GM23338 (cell line): ENCODE measurements around the gene LGALS9B.
"Not testable (repeated sequence)": the region's sequence is repeated elsewhere in the genome, so short reads cannot be mapped to it uniquely, and the experiment has no call there.

Experiments
- CREB1 ChIP-seq: fragments of 250-450 bp; sonication (Bioruptor Pico); IDR thresholded peaks from 2 replicates; pipeline ENCODE4 v1.5.0; 2020; ENCODE audit warnings: low read depth, mild to moderate bottlenecking, moderate library complexity
- EZH2 ChIP-seq: fragments of 200-600 bp; sonication (generic); IDR thresholded peaks from one replicate; pipeline ENCODE4 v1.8.0; 2017; ENCODE audit warnings: antibody characterized with exemption, mild to moderate bottlenecking, low read depth; ENCODE audit not compliant: unreplicated experiment
- EZH2phosphoT487 ChIP-seq: fragments of 200-600 bp; sonication (generic); IDR thresholded peaks from one replicate; pipeline ENCODE4 v1.8.1; 2018; ENCODE audit warnings: antibody characterized with exemption; ENCODE audit not compliant: unreplicated experiment
- NANOG ChIP-seq: IDR thresholded peaks from 2 replicates; pipeline ENCODE4 v1.6.1; 2016; ENCODE audit warnings: antibody characterized with exemption, borderline replicate concordance
- POLR2AphosphoS5 ChIP-seq: IDR thresholded peaks from 2 replicates; pipeline ENCODE4 v1.6.1; 2016; ENCODE audit warnings: antibody characterized with exemption, low read depth
- STAT1 ChIP-seq: IDR thresholded peaks from one replicate; pipeline ENCODE4 v1.6.1; 2016; ENCODE audit warnings: antibody characterized with exemption; ENCODE audit not compliant: unreplicated experiment
- ZNF114 ChIP-seq: fragments of 250-450 bp; sonication (Bioruptor Pico); IDR thresholded peaks from 2 replicates; pipeline ENCODE4 v1.5.0; 2020; ENCODE audit warnings: mild to moderate bottlenecking, moderate library complexity
- ZNF331 ChIP-seq: fragments of 250-450 bp; sonication (Bioruptor Pico); IDR thresholded peaks from 2 replicates; pipeline ENCODE4 v1.5.0; 2020; ENCODE audit warnings: low read depth, mild to moderate bottlenecking, moderate library complexity
- TF ChIP-seq, protein P1 (sequence below), 2 experiments: fragments of 200-600 bp in 1 of 2; sonication (generic) in 1 of 2; conservative IDR thresholded peaks; 2 replicates each; pipeline versions ENCODE4 v1.5.1 to v1.6.1; 2016 to 2017; ENCODE audit warnings: antibody characterized with exemption in 2 of 2, low read depth in 2 of 2, mild to moderate bottlenecking in 2 of 2, moderate library complexity in 1 of 2
- TF ChIP-seq, protein P2 (sequence below): fragments of 250-450 bp; sonication (Bioruptor Pico); IDR thresholded peaks from 2 replicates; pipeline ENCODE4 v1.5.0; 2020; ENCODE audit warnings: mild to moderate bottlenecking, moderate library complexity

GRCh38 chr17:20504388-20505066 lies 37.2 kb upstream of the LGALS9B start:
- TF ChIP-seq, protein P1, sequence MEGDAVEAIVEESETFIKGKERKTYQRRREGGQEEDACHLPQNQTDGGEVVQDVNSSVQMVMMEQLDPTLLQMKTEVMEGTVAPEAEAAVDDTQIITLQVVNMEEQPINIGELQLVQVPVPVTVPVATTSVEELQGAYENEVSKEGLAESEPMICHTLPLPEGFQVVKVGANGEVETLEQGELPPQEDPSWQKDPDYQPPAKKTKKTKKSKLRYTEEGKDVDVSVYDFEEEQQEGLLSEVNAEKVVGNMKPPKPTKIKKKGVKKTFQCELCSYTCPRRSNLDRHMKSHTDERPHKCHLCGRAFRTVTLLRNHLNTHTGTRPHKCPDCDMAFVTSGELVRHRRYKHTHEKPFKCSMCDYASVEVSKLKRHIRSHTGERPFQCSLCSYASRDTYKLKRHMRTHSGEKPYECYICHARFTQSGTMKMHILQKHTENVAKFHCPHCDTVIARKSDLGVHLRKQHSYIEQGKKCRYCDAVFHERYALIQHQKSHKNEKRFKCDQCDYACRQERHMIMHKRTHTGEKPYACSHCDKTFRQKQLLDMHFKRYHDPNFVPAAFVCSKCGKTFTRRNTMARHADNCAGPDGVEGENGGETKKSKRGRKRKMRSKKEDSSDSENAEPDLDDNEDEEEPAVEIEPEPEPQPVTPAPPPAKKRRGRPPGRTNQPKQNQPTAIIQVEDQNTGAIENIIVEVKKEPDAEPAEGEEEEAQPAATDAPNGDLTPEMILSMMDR (conservative IDR thresholded peaks at IDR 0.05; ENCODE audit: low read depth in 2 of 2) = not testable (repeated sequence)
- TF ChIP-seq, protein P2, sequence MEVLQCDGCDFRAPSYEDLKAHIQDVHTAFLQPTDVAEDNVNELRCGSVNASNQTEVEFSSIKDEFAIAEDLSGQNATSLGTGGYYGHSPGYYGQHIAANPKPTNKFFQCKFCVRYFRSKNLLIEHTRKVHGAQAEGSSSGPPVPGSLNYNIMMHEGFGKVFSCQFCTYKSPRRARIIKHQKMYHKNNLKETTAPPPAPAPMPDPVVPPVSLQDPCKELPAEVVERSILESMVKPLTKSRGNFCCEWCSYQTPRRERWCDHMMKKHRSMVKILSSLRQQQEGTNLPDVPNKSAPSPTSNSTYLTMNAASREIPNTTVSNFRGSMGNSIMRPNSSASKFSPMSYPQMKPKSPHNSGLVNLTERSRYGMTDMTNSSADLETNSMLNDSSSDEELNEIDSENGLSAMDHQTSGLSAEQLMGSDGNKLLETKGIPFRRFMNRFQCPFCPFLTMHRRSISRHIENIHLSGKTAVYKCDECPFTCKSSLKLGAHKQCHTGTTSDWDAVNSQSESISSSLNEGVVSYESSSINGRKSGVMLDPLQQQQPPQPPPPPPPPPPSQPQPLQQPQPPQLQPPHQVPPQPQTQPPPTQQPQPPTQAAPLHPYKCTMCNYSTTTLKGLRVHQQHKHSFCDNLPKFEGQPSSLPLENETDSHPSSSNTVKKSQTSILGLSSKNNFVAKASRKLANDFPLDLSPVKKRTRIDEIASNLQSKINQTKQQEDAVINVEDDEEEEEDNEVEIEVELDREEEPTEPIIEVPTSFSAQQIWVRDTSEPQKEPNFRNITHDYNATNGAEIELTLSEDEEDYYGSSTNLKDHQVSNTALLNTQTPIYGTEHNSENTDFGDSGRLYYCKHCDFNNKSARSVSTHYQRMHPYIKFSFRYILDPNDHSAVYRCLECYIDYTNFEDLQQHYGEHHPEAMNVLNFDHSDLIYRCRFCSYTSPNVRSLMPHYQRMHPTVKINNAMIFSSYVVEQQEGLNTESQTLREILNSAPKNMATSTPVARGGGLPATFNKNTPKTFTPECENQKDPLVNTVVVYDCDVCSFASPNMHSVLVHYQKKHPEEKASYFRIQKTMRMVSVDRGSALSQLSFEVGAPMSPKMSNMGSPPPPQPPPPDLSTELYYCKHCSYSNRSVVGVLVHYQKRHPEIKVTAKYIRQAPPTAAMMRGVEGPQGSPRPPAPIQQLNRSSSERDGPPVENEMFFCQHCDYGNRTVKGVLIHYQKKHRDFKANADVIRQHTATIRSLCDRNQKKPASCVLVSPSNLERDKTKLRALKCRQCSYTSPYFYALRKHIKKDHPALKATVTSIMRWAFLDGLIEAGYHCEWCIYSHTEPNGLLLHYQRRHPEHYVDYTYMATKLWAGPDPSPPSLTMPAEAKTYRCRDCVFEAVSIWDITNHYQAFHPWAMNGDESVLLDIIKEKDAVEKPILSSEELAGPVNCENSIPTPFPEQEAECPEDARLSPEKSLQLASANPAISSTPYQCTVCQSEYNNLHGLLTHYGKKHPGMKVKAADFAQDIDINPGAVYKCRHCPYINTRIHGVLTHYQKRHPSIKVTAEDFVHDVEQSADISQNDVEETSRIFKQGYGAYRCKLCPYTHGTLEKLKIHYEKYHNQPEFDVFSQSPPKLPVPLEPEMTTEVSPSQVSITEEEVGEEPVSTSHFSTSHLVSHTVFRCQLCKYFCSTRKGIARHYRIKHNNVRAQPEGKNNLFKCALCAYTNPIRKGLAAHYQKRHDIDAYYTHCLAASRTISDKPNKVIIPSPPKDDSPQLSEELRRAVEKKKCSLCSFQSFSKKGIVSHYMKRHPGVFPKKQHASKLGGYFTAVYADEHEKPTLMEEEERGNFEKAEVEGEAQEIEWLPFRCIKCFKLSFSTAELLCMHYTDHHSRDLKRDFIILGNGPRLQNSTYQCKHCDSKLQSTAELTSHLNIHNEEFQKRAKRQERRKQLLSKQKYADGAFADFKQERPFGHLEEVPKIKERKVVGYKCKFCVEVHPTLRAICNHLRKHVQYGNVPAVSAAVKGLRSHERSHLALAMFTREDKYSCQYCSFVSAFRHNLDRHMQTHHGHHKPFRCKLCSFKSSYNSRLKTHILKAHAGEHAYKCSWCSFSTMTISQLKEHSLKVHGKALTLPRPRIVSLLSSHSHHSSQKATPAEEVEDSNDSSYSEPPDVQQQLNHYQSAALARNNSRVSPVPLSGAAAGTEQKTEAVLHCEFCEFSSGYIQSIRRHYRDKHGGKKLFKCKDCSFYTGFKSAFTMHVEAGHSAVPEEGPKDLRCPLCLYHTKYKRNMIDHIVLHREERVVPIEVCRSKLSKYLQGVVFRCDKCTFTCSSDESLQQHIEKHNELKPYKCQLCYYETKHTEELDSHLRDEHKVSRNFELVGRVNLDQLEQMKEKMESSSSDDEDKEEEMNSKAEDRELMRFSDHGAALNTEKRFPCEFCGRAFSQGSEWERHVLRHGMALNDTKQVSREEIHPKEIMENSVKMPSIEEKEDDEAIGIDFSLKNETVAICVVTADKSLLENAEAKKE (CRISPR knock-in tag) = not testable (repeated sequence)
- not testable (repeated sequence) for TF ChIP-seq STAT1; CREB1 (CRISPR knock-in tag); ZNF114; NANOG; EZH2; POLR2AphosphoS5; EZH2phosphoT487; ZNF331 (CRISPR knock-in tag)
